GM23338 (cell line): ENCODE measurements around the gene TRUB2.

Experiments used
- CREB1 ChIP-seq: fragments of 250-450 bp; sonication (Bioruptor Pico); IDR thresholded peaks from 2 replicates; pipeline ENCODE4 v1.5.0; 2020; ENCODE audit warnings: low read depth, mild to moderate bottlenecking, moderate library complexity
- CTCF ChIP-seq, 2 experiments: fragments of 200-600 bp in 1 of 2; sonication (generic) in 1 of 2; conservative IDR thresholded peaks; 2 replicates each; pipeline versions ENCODE4 v1.5.1 to v1.6.1; 2016 to 2017; ENCODE audit warnings: antibody characterized with exemption in 2 of 2, low read depth in 2 of 2, mild to moderate bottlenecking in 2 of 2, moderate library complexity in 1 of 2
- ETS1 ChIP-seq: IDR thresholded peaks from 2 replicates; pipeline ENCODE4 v1.6.1; 2016; ENCODE audit warnings: antibody characterized with exemption
- EZH2 ChIP-seq: fragments of 200-600 bp; sonication (generic); IDR thresholded peaks from one replicate; pipeline ENCODE4 v1.8.0; 2017; ENCODE audit warnings: antibody characterized with exemption, mild to moderate bottlenecking, low read depth; ENCODE audit not compliant: unreplicated experiment
- EZH2phosphoT487 ChIP-seq: fragments of 200-600 bp; sonication (generic); IDR thresholded peaks from one replicate; pipeline ENCODE4 v1.8.1; 2018; ENCODE audit warnings: antibody characterized with exemption; ENCODE audit not compliant: unreplicated experiment
- JUNB ChIP-seq: IDR thresholded peaks from one replicate; pipeline ENCODE4 v1.6.1; 2016; ENCODE audit warnings: antibody characterized with exemption; ENCODE audit not compliant: unreplicated experiment
- NANOG ChIP-seq: IDR thresholded peaks from 2 replicates; pipeline ENCODE4 v1.6.1; 2016; ENCODE audit warnings: antibody characterized with exemption, borderline replicate concordance
- POLR2AphosphoS5 ChIP-seq: IDR thresholded peaks from 2 replicates; pipeline ENCODE4 v1.6.1; 2016; ENCODE audit warnings: antibody characterized with exemption, low read depth
- REST ChIP-seq: IDR thresholded peaks from one replicate; pipeline ENCODE4 v1.6.1; 2018; ENCODE audit warnings: antibody characterized with exemption; ENCODE audit not compliant: unreplicated experiment
- STAT1 ChIP-seq: IDR thresholded peaks from one replicate; pipeline ENCODE4 v1.6.1; 2016; ENCODE audit warnings: antibody characterized with exemption; ENCODE audit not compliant: unreplicated experiment
- ZNF114 ChIP-seq: fragments of 250-450 bp; sonication (Bioruptor Pico); IDR thresholded peaks from 2 replicates; pipeline ENCODE4 v1.5.0; 2020; ENCODE audit warnings: mild to moderate bottlenecking, moderate library complexity
- ZNF331 ChIP-seq: fragments of 250-450 bp; sonication (Bioruptor Pico); IDR thresholded peaks from 2 replicates; pipeline ENCODE4 v1.5.0; 2020; ENCODE audit warnings: low read depth, mild to moderate bottlenecking, moderate library complexity
- TF ChIP-seq, protein P1 (sequence below): fragments of 250-450 bp; sonication (Bioruptor Pico); IDR thresholded peaks from 2 replicates; pipeline ENCODE4 v1.5.0; 2020; ENCODE audit warnings: mild to moderate bottlenecking, moderate library complexity

DNA sequence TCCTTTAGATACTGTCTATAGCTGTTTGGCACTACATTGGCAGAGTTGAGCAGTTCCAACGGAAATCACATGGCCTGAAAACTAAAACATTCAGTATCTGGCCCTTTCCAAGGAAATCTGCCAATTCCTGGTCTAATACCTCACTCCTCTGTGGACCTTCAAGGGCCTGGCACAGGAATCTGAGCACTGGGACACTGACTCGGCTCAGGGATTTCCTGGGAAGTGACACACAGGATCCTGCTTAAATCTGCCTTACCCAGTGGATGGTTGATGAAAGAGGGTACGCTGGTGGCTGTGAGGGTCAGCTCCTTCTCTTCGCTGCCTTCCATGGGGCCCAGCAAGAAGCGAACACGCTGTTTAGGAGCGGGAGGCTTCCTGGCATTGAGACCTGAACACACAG, 904 bp downstream of the TRUB2 start:
- TF ChIP-seq CTCF (conservative IDR thresholded peaks at IDR 0.05; ENCODE audit: low read depth in 2 of 2) (no peak), REST (no peak), ETS1 (no peak), POLR2AphosphoS5 (no peak), EZH2phosphoT487 (no peak), EZH2 (no peak), CREB1 (no peak), ZNF114 (CRISPR knock-in tag) (no peak), JUNB (no peak), ZNF331 (no peak), STAT1 (no peak), NANOG (no peak)
- TF ChIP-seq, protein P1, sequence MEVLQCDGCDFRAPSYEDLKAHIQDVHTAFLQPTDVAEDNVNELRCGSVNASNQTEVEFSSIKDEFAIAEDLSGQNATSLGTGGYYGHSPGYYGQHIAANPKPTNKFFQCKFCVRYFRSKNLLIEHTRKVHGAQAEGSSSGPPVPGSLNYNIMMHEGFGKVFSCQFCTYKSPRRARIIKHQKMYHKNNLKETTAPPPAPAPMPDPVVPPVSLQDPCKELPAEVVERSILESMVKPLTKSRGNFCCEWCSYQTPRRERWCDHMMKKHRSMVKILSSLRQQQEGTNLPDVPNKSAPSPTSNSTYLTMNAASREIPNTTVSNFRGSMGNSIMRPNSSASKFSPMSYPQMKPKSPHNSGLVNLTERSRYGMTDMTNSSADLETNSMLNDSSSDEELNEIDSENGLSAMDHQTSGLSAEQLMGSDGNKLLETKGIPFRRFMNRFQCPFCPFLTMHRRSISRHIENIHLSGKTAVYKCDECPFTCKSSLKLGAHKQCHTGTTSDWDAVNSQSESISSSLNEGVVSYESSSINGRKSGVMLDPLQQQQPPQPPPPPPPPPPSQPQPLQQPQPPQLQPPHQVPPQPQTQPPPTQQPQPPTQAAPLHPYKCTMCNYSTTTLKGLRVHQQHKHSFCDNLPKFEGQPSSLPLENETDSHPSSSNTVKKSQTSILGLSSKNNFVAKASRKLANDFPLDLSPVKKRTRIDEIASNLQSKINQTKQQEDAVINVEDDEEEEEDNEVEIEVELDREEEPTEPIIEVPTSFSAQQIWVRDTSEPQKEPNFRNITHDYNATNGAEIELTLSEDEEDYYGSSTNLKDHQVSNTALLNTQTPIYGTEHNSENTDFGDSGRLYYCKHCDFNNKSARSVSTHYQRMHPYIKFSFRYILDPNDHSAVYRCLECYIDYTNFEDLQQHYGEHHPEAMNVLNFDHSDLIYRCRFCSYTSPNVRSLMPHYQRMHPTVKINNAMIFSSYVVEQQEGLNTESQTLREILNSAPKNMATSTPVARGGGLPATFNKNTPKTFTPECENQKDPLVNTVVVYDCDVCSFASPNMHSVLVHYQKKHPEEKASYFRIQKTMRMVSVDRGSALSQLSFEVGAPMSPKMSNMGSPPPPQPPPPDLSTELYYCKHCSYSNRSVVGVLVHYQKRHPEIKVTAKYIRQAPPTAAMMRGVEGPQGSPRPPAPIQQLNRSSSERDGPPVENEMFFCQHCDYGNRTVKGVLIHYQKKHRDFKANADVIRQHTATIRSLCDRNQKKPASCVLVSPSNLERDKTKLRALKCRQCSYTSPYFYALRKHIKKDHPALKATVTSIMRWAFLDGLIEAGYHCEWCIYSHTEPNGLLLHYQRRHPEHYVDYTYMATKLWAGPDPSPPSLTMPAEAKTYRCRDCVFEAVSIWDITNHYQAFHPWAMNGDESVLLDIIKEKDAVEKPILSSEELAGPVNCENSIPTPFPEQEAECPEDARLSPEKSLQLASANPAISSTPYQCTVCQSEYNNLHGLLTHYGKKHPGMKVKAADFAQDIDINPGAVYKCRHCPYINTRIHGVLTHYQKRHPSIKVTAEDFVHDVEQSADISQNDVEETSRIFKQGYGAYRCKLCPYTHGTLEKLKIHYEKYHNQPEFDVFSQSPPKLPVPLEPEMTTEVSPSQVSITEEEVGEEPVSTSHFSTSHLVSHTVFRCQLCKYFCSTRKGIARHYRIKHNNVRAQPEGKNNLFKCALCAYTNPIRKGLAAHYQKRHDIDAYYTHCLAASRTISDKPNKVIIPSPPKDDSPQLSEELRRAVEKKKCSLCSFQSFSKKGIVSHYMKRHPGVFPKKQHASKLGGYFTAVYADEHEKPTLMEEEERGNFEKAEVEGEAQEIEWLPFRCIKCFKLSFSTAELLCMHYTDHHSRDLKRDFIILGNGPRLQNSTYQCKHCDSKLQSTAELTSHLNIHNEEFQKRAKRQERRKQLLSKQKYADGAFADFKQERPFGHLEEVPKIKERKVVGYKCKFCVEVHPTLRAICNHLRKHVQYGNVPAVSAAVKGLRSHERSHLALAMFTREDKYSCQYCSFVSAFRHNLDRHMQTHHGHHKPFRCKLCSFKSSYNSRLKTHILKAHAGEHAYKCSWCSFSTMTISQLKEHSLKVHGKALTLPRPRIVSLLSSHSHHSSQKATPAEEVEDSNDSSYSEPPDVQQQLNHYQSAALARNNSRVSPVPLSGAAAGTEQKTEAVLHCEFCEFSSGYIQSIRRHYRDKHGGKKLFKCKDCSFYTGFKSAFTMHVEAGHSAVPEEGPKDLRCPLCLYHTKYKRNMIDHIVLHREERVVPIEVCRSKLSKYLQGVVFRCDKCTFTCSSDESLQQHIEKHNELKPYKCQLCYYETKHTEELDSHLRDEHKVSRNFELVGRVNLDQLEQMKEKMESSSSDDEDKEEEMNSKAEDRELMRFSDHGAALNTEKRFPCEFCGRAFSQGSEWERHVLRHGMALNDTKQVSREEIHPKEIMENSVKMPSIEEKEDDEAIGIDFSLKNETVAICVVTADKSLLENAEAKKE: no peak
